Activated CD8-positive, alpha-beta T cell treated with anti-CD3 and anti-CD28 coated beads, Interleukin-2, amount 10 ng/mL, durations not matched to agents 7 days and 5 days (primary cell): ENCODE results near the gene RNF17. TPM values are rescaled to one million over a fixed set of nuclear protein-coding genes. Genes with fewer than 3 reads are reported as not detected.

Source experiments
- ATAC-seq: fragments of 150-1000 bp; cut with Tn5 transposase; one replicate; pipeline ENCODE4 v1.10.0; 2021; ENCODE audit warnings: moderate library complexity
- CTCF ChIA-PET: fragments of 350-600 bp; sonication (Branson Sonifier 250); formaldehyde crosslinking; loops from one replicate; lab custom pipeline; 2021; ENCODE audit warnings: antibody characterized with exemption; lab: Charles Lee
- POLR2A ChIA-PET: fragments of 350-600 bp; sonication (Branson Sonifier 250); formaldehyde crosslinking; loops from one replicate; lab custom pipeline; 2021; ENCODE audit warnings: antibody characterized with exemption; lab: Charles Lee
- DNase-seq: peaks from one replicate; pipeline ENCODE4 v3.0.0-alpha.2; 2020
- H3K27ac Mint-ChIP-seq: one replicate; pipeline ENCODE4 v1.8.0; 2021; ENCODE audit warnings: mild to moderate bottlenecking, mixed read lengths
- H3K27me3 Mint-ChIP-seq: one replicate; pipeline ENCODE4 v1.8.0; 2021; ENCODE audit warnings: low read depth, mixed read lengths
- H3K36me3 Mint-ChIP-seq: one replicate; pipeline ENCODE4 v1.8.0; 2021; ENCODE audit warnings: low read depth, mixed read lengths
- H3K4me1 Mint-ChIP-seq: one replicate; pipeline ENCODE4 v1.8.0; 2021; ENCODE audit warnings: low read depth, mixed read lengths
- H3K4me3 Mint-ChIP-seq: one replicate; pipeline ENCODE4 v1.8.0; 2021; ENCODE audit warnings: mild to moderate bottlenecking, mixed read lengths
- H3K9me3 Mint-ChIP-seq: one replicate; pipeline ENCODE4 v1.8.0; 2022; ENCODE audit warnings: mixed read lengths; ENCODE audit not compliant: insufficient read depth
- total RNA-seq, 2 experiments: library from RNA; stranded (reverse); gene quantifications; one replicate each; pipeline ENCODE4 v1.2.3, GENCODE V29; 2021

RNF17 gene
- total RNA-seq, 2 experiments from 2014 or later = not detected

DNA sequence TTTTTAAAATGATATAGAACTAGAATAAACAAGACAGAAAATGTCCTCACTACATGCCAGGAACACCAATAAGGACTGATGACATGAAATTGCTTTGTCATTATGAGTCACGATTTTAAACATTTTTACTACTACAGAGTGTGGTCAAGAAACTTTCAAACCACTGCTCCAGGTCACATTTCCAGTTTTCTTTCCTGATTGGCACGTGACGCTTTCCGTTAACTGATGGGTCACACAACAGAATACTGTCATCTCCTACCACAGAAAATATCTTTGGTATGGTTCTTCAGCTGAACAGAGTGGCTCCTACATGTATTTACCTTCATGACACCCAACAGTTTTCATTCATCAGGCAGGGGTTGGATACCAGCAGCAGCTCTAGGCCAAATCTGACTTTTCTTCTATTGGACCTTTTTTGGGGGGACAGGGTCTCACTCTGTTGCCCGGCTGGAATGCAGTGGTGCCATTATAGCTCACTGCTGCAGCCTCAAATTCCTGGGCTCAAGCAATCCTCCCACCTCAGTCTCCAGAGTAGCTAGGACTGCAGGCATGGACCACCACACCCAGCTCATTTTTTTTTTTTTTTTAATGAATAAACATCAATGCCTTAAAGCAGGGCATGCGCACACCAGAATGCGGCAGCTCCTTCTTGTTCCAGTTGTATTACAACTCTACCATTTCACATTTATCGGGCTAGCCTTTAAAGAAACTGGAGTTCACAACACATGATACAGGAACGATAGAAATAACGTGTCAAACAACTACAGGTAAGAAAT lies 147.4 kb downstream of the RNF17 start:
- Mint-ChIP-seq H3K27me3 (no peaks in the 10 kb centered on the region), H3K4me3 (no peak overlapping the region), H3K36me3 (peaks cover 32% of the 10 kb centered on the region), H3K27ac (no peak overlapping the region), H3K9me3 (no peaks in the 10 kb centered on the region), H3K4me1 (no peaks in the 10 kb centered on the region)
- ChIA-PET CTCF (interaction anchor here (1.0 kb wide), 1 partner anchor 9 kb away, joined by 3 read pairs; no protein-coding TSS in a partner anchor), POLR2A (interaction anchor here (1.9 kb wide), 1 partner anchor 11 kb away, joined by 4 read pairs; a partner anchor contains a TSS)
- no peak for ATAC-seq
- DNase-seq = no peak

DNA sequence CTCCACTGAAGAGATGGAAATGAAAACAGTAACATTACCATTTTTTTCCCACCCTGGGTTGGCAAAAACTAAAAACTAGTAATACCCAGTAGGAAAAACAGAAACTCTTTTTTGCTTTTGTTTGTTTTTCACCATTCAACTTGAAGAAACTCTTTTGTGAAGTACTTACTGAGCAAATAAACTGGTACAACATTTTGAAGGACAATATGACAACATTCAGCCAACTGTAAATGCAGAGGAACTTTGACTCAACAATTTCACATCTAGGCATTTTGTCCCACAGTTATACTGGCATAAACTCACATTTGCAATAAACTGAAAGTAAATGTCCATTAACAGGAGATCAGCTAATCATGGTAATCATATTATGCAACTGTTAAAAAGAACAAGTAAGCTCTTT lies 152.5 kb downstream of the RNF17 start:
- Mint-ChIP-seq H3K9me3 (no peaks in the 10 kb centered on the region), H3K36me3 (peaks cover 14% of the 10 kb centered on the region), H3K4me3 (no peak overlapping the region), H3K27ac (no peak overlapping the region), H3K27me3 (no peaks in the 10 kb centered on the region), H3K4me1 (peaks cover 11% of the 10 kb centered on the region)
- POLR2A ChIA-PET = no interaction called here
- DNase-seq (no peak), ATAC-seq (no peak)
- CTCF ChIA-PET = no interaction called here

DNA sequence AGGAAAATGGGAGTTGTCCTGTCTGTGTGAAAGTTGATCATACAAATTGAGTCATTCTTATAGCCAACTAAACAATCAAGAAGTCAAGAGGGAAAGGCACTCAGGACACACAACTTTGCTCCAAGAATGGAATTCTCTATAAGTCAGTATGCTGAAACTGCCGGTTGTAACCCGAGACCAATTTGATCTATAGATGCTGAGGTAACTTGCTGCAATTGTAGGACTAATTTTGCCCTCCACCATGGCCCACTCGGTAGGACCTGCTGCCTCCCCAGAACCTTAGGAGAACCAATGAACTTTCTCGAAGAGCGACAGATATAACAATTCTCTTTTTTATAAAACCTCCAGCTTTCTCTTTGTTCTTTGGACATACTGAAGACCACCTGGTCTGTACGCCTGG lies 157.0 kb downstream of the RNF17 start:
- peak overlapping the region; percentile 43 for H3K4me3 Mint-ChIP-seq
- ATAC-seq (no peak), DNase-seq (no peak)
- peaks cover 30% of the 10 kb centered on the region for H3K4me1 Mint-ChIP-seq
- H3K27me3 Mint-ChIP-seq = no peaks in the 10 kb centered on the region
- POLR2A ChIA-PET = no interaction called here
- no peaks in the 10 kb centered on the region for H3K9me3 Mint-ChIP-seq
- peaks cover 8% of the 10 kb centered on the region for H3K36me3 Mint-ChIP-seq
- CTCF ChIA-PET = no interaction called here
- H3K27ac Mint-ChIP-seq = no peak overlapping the region

DNA sequence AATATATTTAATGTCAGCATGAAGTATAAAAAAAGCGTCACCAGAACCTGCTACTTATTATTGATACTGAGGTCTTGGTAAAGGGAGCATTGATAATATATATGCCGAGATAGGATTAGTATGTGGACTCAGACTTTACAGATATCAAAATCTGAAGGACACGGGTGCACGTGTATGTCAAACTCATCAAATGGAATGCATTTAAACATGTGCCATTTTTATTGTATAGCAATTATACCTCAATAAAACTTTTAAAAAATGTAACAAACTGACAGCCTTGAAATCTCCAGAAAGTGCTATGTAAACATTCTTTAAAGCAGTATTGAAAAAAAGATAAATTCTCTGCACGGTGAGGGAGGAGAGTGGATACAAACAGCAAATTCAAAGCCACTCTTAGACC lies 157.9 kb downstream of the RNF17 start:
- Mint-ChIP-seq H3K4me3 (peak overlapping the region; percentile 99), H3K36me3 (peaks cover 8% of the 10 kb centered on the region), H3K9me3 (no peaks in the 10 kb centered on the region), H3K27ac (peak overlapping the region; percentile 94), H3K27me3 (no peaks in the 10 kb centered on the region), H3K4me1 (peaks cover 30% of the 10 kb centered on the region)
- CTCF ChIA-PET = no interaction called here
- POLR2A ChIA-PET = interaction anchor here (0.9 to 1.5 kb wide), 5 partner anchors 11 to 316 kb away, joined by 3 to 4 read pairs (median 3); no protein-coding TSS in a partner anchor
- ATAC-seq (no peak), DNase-seq (no peak)

DNA sequence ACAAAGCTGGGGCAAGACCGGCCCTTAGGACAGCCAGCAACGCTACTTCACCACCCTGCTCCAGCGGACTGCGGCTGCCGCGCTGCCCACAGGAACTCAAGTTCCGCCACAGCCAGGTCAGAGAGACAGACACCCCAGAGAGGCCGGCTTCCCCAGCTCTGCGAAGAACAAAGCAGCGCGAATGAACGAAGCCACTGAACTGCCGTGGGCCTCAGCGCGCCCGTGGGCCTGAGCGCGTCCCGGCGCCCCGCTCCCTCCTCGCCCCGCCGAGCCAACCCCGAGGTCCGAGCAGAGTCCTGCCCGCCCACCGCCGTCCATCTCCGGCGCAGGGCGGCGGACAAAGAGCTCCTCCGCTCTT lies 158.4 kb downstream of the RNF17 start:
- ChIA-PET CTCF (interaction anchor here (0.9 kb wide), 1 partner anchor 46 kb away, joined by 3 read pairs; no protein-coding TSS in a partner anchor), POLR2A (interaction anchor here (0.9 to 1.5 kb wide), 6 partner anchors 10 to 317 kb away, joined by 3 to 4 read pairs (median 3); no protein-coding TSS in a partner anchor)
- no peaks in the 10 kb centered on the region for H3K27me3 Mint-ChIP-seq
- peaks cover 8% of the 10 kb centered on the region for H3K36me3 Mint-ChIP-seq
- ATAC-seq (peak; percentile 50), DNase-seq (peak; percentile 45)
- peaks cover 30% of the 10 kb centered on the region for H3K4me1 Mint-ChIP-seq
- no peaks in the 10 kb centered on the region for H3K9me3 Mint-ChIP-seq
- peak overlapping the region; percentile 99 for H3K4me3 Mint-ChIP-seq
- peak overlapping the region; percentile 94 for H3K27ac Mint-ChIP-seq

DNA sequence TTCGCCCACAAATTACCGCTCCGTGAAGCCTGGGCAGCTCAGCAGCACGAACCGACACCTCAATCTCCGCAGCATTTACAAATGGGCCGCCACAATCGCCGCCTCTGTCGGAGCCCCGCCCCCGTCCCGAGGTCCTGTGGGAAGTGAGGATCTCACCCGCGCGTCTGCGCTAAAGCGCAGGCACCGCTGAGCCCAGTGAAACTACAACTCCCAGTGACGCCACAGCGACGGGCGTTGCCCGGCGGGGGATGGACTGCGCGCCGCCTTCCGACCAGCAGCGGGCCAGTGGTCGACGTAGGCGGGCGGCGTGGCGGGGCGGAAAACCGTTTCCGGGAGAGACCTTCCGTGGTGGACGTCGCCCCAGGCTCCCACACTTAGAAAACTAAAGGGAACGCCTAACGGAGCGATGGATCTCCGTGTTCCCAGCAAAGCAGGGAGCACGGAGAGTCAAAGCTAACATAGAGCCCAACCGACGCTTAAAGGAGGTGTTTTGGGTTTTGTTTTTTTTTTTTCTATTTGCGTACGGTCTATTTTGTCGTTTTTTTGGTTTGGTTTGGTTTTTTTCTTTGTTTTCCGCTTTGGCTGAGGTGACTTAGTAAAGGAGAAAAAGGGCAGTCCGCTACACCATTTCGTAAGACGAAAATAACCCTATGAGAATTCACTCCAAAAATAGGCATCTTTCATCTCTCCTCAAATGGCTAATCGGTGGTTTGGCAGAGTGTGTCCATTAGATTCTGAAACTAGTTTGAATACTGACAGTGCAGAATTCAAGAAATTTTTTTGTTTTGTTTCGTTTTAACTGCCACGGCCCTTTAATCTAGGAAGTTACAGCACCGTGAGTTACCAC lies 159.0 kb downstream of the RNF17 start:
- Mint-ChIP-seq H3K36me3 (peaks cover 8% of the 10 kb centered on the region), H3K4me1 (peaks cover 30% of the 10 kb centered on the region), H3K27ac (peak overlapping the region; percentile 94), H3K27me3 (no peaks in the 10 kb centered on the region), H3K4me3 (peak overlapping the region; percentile 99), H3K9me3 (no peaks in the 10 kb centered on the region)
- ChIA-PET POLR2A (interaction anchor here (0.9 to 1.5 kb wide), 6 partner anchors 10 to 317 kb away, joined by 3 to 4 read pairs (median 3); no protein-coding TSS in a partner anchor), CTCF (interaction anchor here (0.9 kb wide), 1 partner anchor 46 kb away, joined by 3 read pairs; no protein-coding TSS in a partner anchor)
- ATAC-seq (peak; percentile 99), DNase-seq (peak; percentile 97)

DNA sequence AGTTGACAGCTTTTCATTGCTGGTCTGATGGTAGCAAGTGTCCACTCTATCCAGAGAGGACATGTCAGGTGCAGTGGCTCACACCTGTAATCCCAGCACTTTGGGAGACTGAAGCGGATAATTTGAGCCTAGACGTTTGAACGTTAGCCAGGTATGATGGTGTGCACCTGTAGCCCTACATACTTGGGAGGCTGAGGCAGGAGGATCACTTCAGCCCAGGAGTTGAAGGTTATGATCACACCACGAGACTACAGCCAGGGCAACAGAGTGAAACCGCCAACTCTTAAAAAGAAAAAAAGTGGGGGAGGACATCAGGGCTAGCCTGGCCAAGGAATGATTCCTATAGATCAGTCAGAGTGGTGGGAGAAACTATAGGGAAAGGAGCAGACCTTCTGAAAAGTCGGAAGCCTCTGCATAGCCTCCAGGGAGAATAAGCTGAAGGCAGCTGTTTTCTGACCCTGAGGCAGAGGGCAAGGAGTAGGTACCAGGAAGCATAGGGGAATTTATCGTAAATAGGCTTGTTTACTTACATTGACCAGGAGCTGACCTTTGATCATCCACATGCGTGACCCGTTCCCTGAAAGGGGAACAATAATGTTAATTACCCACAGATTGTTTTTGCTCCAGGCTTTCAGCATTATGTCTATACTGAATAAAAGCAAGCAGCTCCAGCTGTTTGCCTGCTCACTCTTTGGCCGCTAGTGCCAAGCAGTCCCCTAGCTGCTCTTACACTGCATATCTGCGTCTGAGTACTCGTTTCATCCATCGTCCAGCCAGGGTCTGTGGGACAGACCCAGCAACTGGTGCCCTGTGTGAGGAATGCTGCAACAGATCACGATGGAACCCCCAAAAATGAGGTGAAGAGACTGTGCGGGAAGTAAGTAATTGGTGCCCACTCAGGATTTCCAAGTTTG lies 161.6 kb downstream of the RNF17 start:
- POLR2A ChIA-PET = no interaction called here
- CTCF ChIA-PET = no interaction called here

DNA sequence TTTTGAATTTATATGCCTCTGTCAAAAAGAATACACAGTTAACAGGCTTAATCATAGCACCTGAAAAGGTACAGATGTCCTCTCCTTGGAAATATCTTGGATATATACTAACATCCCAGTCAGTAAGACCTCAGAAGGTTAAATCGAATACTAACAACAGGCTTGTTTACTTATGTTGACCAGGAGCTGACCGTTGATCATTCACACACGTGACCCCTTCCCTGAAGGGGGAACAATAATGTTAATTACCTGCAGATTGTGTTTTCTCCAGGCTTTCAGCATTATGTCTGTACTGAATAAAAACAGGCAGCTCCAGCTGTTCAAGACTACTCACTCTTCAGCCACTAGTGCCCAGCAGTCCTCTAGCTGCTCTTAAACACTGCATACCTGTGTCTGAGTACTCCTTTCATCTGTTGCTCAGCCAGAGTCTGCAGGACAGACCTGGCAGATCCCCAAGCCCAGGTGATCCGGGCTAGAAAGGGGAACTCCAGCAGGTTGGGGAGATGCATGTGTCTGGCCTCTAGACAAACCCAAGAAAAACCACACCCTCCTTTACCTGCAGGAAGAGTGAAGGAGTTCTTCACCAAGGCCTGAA lies 163.9 kb downstream of the RNF17 start:
- H3K4me3 Mint-ChIP-seq = no peak overlapping the region
- ChIA-PET CTCF (no interaction called here), POLR2A (no interaction called here)
- H3K27ac Mint-ChIP-seq = no peak overlapping the region
- ATAC-seq (no peak), DNase-seq (no peak)
- peaks cover 30% of the 10 kb centered on the region for H3K27me3 Mint-ChIP-seq
- H3K9me3 Mint-ChIP-seq = no peaks in the 10 kb centered on the region
- peaks cover 13% of the 10 kb centered on the region for H3K4me1 Mint-ChIP-seq
- no peaks in the 10 kb centered on the region for H3K36me3 Mint-ChIP-seq

More for the DNA sequence above, 161.6 kb downstream of the RNF17 start:
- Mint-ChIP-seq H3K27me3 (peaks cover 11% of the 10 kb centered on the region), H3K27ac (no peak overlapping the region), H3K4me1 (peaks cover 26% of the 10 kb centered on the region), H3K36me3 (peaks cover 3% of the 10 kb centered on the region), H3K4me3 (no peak overlapping the region), H3K9me3 (no peaks in the 10 kb centered on the region)
- no peak for DNase-seq
- no peak for ATAC-seq

DNA sequence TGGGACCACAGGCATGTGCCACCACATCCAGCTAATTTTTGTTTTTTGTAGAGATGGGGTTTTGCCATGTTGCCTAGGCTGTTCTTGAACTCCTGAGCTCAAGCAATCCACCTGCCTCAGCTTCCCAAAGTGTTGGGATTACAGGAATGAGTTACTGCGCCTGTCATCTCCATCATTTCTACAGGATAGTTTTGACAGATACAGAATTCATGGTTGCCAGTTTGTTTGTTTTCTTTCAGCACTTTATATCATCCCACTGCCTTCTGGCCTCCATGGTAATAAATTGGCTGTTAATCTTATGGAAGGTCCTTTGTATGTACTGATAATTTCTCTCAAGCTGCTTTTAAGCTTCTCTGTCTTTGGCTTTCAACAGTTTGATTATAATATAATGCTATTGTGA lies 165.2 kb downstream of the RNF17 start:
- DNase-seq (no peak), ATAC-seq (no peak)
- ChIA-PET CTCF (no interaction called here), POLR2A (no interaction called here)
- no peaks in the 10 kb centered on the region for H3K36me3 Mint-ChIP-seq
- H3K27me3 Mint-ChIP-seq = peaks cover 39% of the 10 kb centered on the region
- H3K9me3 Mint-ChIP-seq = no peaks in the 10 kb centered on the region
- H3K4me3 Mint-ChIP-seq = no peak overlapping the region
- H3K27ac Mint-ChIP-seq = no peak overlapping the region
- H3K4me1 Mint-ChIP-seq = peaks cover 10% of the 10 kb centered on the region
